Mucosa of descending colon (tissue), 3 donors: ENCODE results near the gene NR0B2. TPM values are rescaled to one million over a fixed set of nuclear protein-coding genes. Genes with fewer than 3 reads are reported as not detected.
"Not testable (repeated sequence)": the region's sequence is repeated elsewhere in the genome, so short reads cannot be mapped to it uniquely, and the experiment has no call there.

Experiments
- ATAC-seq: fragments of 200-7000 bp; cut with Tn5 transposase; one replicate; pipeline ENCODE4 v1.9.1; 2020; ENCODE audit warnings: mild to moderate bottlenecking, moderate library complexity
- DNase-seq, 3 donors: peaks; one replicate each; pipeline ENCODE4 v3.0.0-alpha.2; 2020
- H3K36me3 ChIP-seq: fragments of 200-600 bp; one replicate; pipeline ENCODE4 v1.8.0; 2021; ENCODE audit warnings: low read depth, mild to moderate bottlenecking
- H3K4me1 ChIP-seq: fragments of 200-600 bp; one replicate; pipeline ENCODE4 v1.8.0; 2021; ENCODE audit warnings: low read depth, mild to moderate bottlenecking
- H3K4me3 ChIP-seq: fragments of 200-600 bp; one replicate; pipeline ENCODE4 v1.8.0; 2021; ENCODE audit warnings: mild to moderate bottlenecking
- H3K9me3 ChIP-seq: fragments of 200-600 bp; one replicate; pipeline ENCODE4 v1.8.0; 2021; ENCODE audit warnings: mild to moderate bottlenecking
- CTCF ChIP-seq: fragments of 200-600 bp; IDR thresholded peaks from one replicate; pipeline ENCODE4 v1.8.0; 2022; ENCODE audit warnings: antibody characterized with exemption, mild to moderate bottlenecking
- intact Hi-C, 2 donors: fragments of 100-400 bp; cut with DNase I in 1 of 2; cut with micrococcal nuclease in 1 of 2; formaldehyde crosslinking; loops; one replicate each; pipeline versions ENCODE4 v1.11.0 to v1.11.1; 2022; cut with DNase I, micrococcal nuclease
- total RNA-seq, 3 donors: library from RNA; stranded (reverse); fragmentation: NEBNext Ultra II Directional in 2 of 3; extraction: Animal tissue kit (Norgen Biotek cat#: 25700) in 2 of 3; gene quantifications; one replicate each; pipeline versions ENCODE4 v1.2.1 to v1.2.4, GENCODE V29; 2021 to 2023
- donor health status: DM: no; HTN: no; CAD: no; lungs with moderate emphysema.
- donor health status: DM: no; HTN: no; CAD: no.
- donor health status: DM: no; HTN: yes; CAD: no.

The NR0B2 gene
- total RNA-seq, 3 donors from 2014 or later, result 0.43 to 0.52 TPM; not detected in 1

- peaks cover 23% of the 10 kb centered on the region for H3K36me3 ChIP-seq
Observed at GRCh38 chr1:26882696-26883463, 30.9 kb downstream of the NR0B2 start.

GRCh38 chr1:26881611-26882010 lies 32.2 kb downstream of the NR0B2 start:
- DNase-seq (peak in 2 of 3 donors; percentile 25 to 50), ATAC-seq (peak; percentile 70)
- H3K9me3 ChIP-seq, H3K4me3 ChIP-seq: not testable (repeated sequence)
- Histone ChIP-seq H3K4me1 (peaks cover 20% of the 10 kb centered on the region), H3K36me3 (peaks cover 23% of the 10 kb centered on the region)
- intact Hi-C loops, result loop anchor here in 1 of 2 donors (5.0 kb wide), 1 partner anchor 34 kb away; no protein-coding TSS in a partner anchor

More at GRCh38 chr1:26882696-26883463, 30.9 kb downstream of the NR0B2 start:
- no peak overlapping the region for H3K4me3 ChIP-seq
- intact Hi-C loops, result loop anchor here in 1 of 2 donors (5.0 kb wide), 1 partner anchor 36 kb away; no protein-coding TSS in a partner anchor
- no peak for TF ChIP-seq CTCF
- peaks cover 13% of the 10 kb centered on the region for H3K4me1 ChIP-seq
- no peak for ATAC-seq
- DNase-seq, result peak in 1 of 3 donors; percentile 24
- no peaks in the 10 kb centered on the region for H3K9me3 ChIP-seq

GRCh38 chr1:26879793-26880192 lies 34.0 kb downstream of the NR0B2 start:
- H3K36me3 ChIP-seq, result peaks cover 16% of the 10 kb centered on the region
- H3K4me1 ChIP-seq, result peaks cover 20% of the 10 kb centered on the region
- TF ChIP-seq CTCF, result no peak
- no peak for ATAC-seq
- intact Hi-C loops, result loop anchor here (5.0 kb wide), 2 partner anchors 32 to 277 kb away; no protein-coding TSS in a partner anchor
- no peak overlapping the region for H3K4me3 ChIP-seq
- no peak for DNase-seq
- no peaks in the 10 kb centered on the region for H3K9me3 ChIP-seq

GRCh38 chr1:26877326-26877725 lies 36.4 kb downstream of the NR0B2 start:
- no peak for ATAC-seq
- TF ChIP-seq CTCF, result no peak
- Histone ChIP-seq H3K36me3 (no peaks in the 10 kb centered on the region), H3K4me3 (no peak overlapping the region), H3K9me3 (no peaks in the 10 kb centered on the region), H3K4me1 (peaks cover 20% of the 10 kb centered on the region)
- DNase-seq, result no peak
- intact Hi-C loops, result loop anchor here in 1 of 2 donors (5.0 kb wide), 1 partner anchor 275 kb away; no protein-coding TSS in a partner anchor

- no peaks in the 10 kb centered on the region for H3K9me3 ChIP-seq
- TF ChIP-seq CTCF, result no peak
- no peak for ATAC-seq
- H3K4me3 ChIP-seq, result no peak overlapping the region
- no peaks in the 10 kb centered on the region for H3K36me3 ChIP-seq
- no peak for DNase-seq
- peaks cover 20% of the 10 kb centered on the region for H3K4me1 ChIP-seq
- intact Hi-C loops, result loop anchor here in 1 of 2 donors (5.0 kb wide), 1 partner anchor 273 kb away; no protein-coding TSS in a partner anchor
Observed at GRCh38 chr1:26874896-26875295, 38.9 kb downstream of the NR0B2 start.

GRCh38 chr1:26873097-26873496 lies 40.7 kb downstream of the NR0B2 start:
- H3K4me3 ChIP-seq, H3K9me3 ChIP-seq, H3K36me3 ChIP-seq, ATAC-seq, intact Hi-C loops, H3K4me1 ChIP-seq, DNase-seq: not testable (repeated sequence)
